Ovary (tissue), 3 donors: ENCODE measurements around the gene LAMB4.

Experiments used
- CTCF ChIP-seq, 3 donors: fragments of 450-650 bp in 2 of 3; fragments of 200-600 bp in 1 of 3; IDR thresholded peaks; one replicate each; pipeline versions ENCODE4 v1.5.1 to v1.8.0; 2016 to 2022; ENCODE audit warnings: antibody characterized with exemption in 3 of 3, mild to moderate bottlenecking in 1 of 3
- EP300 ChIP-seq: sonication (generic); formaldehyde crosslinking; IDR thresholded peaks from one replicate; pipeline ENCODE4 v1.6.1; 2017; ENCODE audit warnings: antibody characterized with exemption
- donor health status: DM: no; HTN: no; CAD: no.

GRCh38 chr7:108093341-108093740 is 36.8 kb downstream of the LAMB4 start:
- TF ChIP-seq CTCF (IDR thresholded peaks at IDR 0.05) (no peak), EP300 (no peak)
